PC-3 (cell line): Measurements from ENCODE around the gene S1PR1. TPM values are rescaled to one million over a fixed set of nuclear protein-coding genes. Genes with fewer than 3 reads are reported as not detected.

Experiments used
- ATAC-seq: fragments of 200-7000 bp; cut with Tn5 transposase; 2 replicates; pipeline ENCODE4 v1.9.1; 2020; ENCODE audit warnings: mild to moderate bottlenecking, moderate library complexity
- BruUV-seq: library from RNA; stranded (reverse); fragments of 400-500 nt; replicated peaks from 2 replicates; lab custom pipeline; 2021; lab: Mats Ljungman, UMichigan
- CTCF ChIA-PET: fragments of 300-600 bp; sonication (Branson Sonifier 250); formaldehyde crosslinking; loops from one replicate; lab custom pipeline; 2022; ENCODE audit warnings: antibody characterized with exemption; lab: Charles Lee
- POLR2A ChIA-PET: fragments of 300-600 bp; sonication (Branson Sonifier 250); formaldehyde crosslinking; loops from one replicate; lab custom pipeline; 2022; ENCODE audit warnings: antibody characterized with exemption; ENCODE audit not compliant: unreplicated experiment; lab: Charles Lee
- DNase-seq: peaks from one replicate; pipeline ENCODE4 v3.0.0-alpha.2; 2015
- H2AFZ ChIP-seq: fragments of 300-600 bp; sonication (generic); 2 replicates; pipeline ENCODE4 v1.6.0; 2016; ENCODE audit warnings: antibody characterized with exemption, low read length
- H3F3A ChIP-seq: fragments of 300-600 bp; sonication (generic); one replicate; pipeline ENCODE4 v1.6.0; 2017; ENCODE audit warnings: antibody characterized with exemption, low read length, control low read depth, mild to moderate bottlenecking; ENCODE audit not compliant: unreplicated experiment
- H3K27ac ChIP-seq: fragments of 300-600 bp; sonication (generic); 2 replicates; pipeline ENCODE4 v1.5.1; 2016; ENCODE audit warnings: mild to moderate bottlenecking, low read length
- H3K27me3 ChIP-seq: fragments of 300-600 bp; sonication (generic); 2 replicates; pipeline ENCODE4 v1.6.1; 2016; ENCODE audit warnings: low read length, mixed read lengths
- H3K36me3 ChIP-seq: fragments of 300-600 bp; sonication (generic); 2 replicates; pipeline ENCODE4 v1.6.1; 2016; ENCODE audit warnings: low read depth, mixed run types, low read length, mixed read lengths
- H3K4me1 ChIP-seq: fragments of 300-600 bp; sonication (generic); 2 replicates; pipeline ENCODE4 v1.5.1; 2016; ENCODE audit warnings: low read length; ENCODE audit not compliant: insufficient read depth
- H3K4me2 ChIP-seq: fragments of 300-600 bp; sonication (generic); 2 replicates; pipeline ENCODE4 v1.6.0; 2016; ENCODE audit warnings: low read length
- H3K4me3 ChIP-seq: fragments of 300-600 bp; sonication (generic); 2 replicates; pipeline ENCODE4 v1.5.1; 2016; ENCODE audit warnings: mild to moderate bottlenecking, low read length, mixed read lengths
- H3K79me2 ChIP-seq: fragments of 300-600 bp; sonication (generic); 2 replicates; pipeline ENCODE4 v1.6.1; 2017; ENCODE audit warnings: low read length, mixed read lengths
- H3K9ac ChIP-seq: fragments of 300-600 bp; sonication (generic); 2 replicates; pipeline ENCODE4 v1.6.0; 2016; ENCODE audit warnings: mild to moderate bottlenecking, low read length
- H3K9me2 ChIP-seq: fragments of 300-600 bp; sonication (generic); replicated peaks from 2 replicates; pipeline ENCODE4 v1.6.1; 2016; ENCODE audit warnings: mixed run types, low read length, mixed read lengths
- H3K9me3 ChIP-seq: fragments of 300-600 bp; sonication (generic); 2 replicates; pipeline ENCODE4 v1.6.1; 2016; ENCODE audit warnings: low read length, mixed read lengths
- H4K20me1 ChIP-seq: fragments of 300-600 bp; sonication (generic); 2 replicates; pipeline ENCODE4 v1.6.1; 2016; ENCODE audit warnings: low read length, mixed read lengths
- CTCF ChIP-seq: fragments of 300-600 bp; sonication (generic); conservative IDR thresholded peaks from 2 replicates; pipeline ENCODE4 v1.5.1; 2017; ENCODE audit warnings: antibody characterized with exemption, low read depth, mild to moderate bottlenecking, low read length
- EZH2 ChIP-seq: fragments of 300-600 bp; sonication (generic); IDR thresholded peaks from one replicate; pipeline ENCODE4 v1.6.1; 2017; ENCODE audit warnings: antibody characterized with exemption, mild to moderate bottlenecking, low read length; ENCODE audit not compliant: unreplicated experiment
- EZH2phosphoT487 ChIP-seq: fragments of 300-600 bp; sonication (generic); IDR thresholded peaks from 2 replicates; pipeline ENCODE4 v1.6.1; 2018; ENCODE audit warnings: mild to moderate bottlenecking, antibody characterized with exemption, low read length, borderline replicate concordance
- intact Hi-C: fragments of 100-400 bp; cut with micrococcal nuclease; formaldehyde crosslinking; loops from 2 replicates; pipeline ENCODE4 v1.9.0; 2023
- total RNA-seq: library from RNA; depleted of rRNA; stranded (reverse); fragments of >200 nt; gene quantifications from 2 replicates; pipeline ENCODE4 v1.2.3, GENCODE V29; 2014

S1PR1 gene
- total RNA-seq, 1 experiment from 2014 or later, result 2.1 TPM

- Histone ChIP-seq H4K20me1 (no peaks in the 10 kb centered on the region), H3K4me2 (no peak overlapping the region), H3F3A (no peaks in the 10 kb centered on the region), H3K9me2 (no peaks in the 10 kb centered on the region), H3K27me3 (no peaks in the 10 kb centered on the region), H3K27ac (no peak overlapping the region), H3K4me3 (no peak overlapping the region), H2AFZ (no peak overlapping the region), H3K4me1 (peaks cover 9% of the 10 kb centered on the region), H3K9ac (no peak overlapping the region), H3K9me3 (no peaks in the 10 kb centered on the region), H3K36me3 (no peaks in the 10 kb centered on the region), H3K79me2 (no peaks in the 10 kb centered on the region)
- TF ChIP-seq CTCF (no peak), EZH2phosphoT487 (no peak), EZH2 (no peak)
- BruUV-seq, result no TSS peak
- DNase-seq, result no peak
- POLR2A ChIA-PET, result no interaction called here
- CTCF ChIA-PET, result no interaction called here
- no peak for ATAC-seq
- intact Hi-C loops, result no loop called here
Measured at GRCh38 chr1:101281751-101282150, 44.9 kb downstream of the S1PR1 start.

- no peak for TF ChIP-seq CTCF
- TF ChIP-seq EZH2phosphoT487, result no peak
- TF ChIP-seq EZH2, result no peak
- ChIA-PET POLR2A (no interaction called here), CTCF (no interaction called here)
Measured at GRCh38 chr1:101282314-101283038, 45.7 kb downstream of the S1PR1 start.

GRCh38 chr1:101283443-101283842 lies 46.6 kb downstream of the S1PR1 start:
- Histone ChIP-seq H3K4me2 (no peak overlapping the region), H3F3A (no peaks in the 10 kb centered on the region), H3K9ac (no peak overlapping the region), H3K9me3 (no peaks in the 10 kb centered on the region), H3K79me2 (no peaks in the 10 kb centered on the region), H3K27me3 (no peaks in the 10 kb centered on the region), H2AFZ (no peak overlapping the region), H3K9me2 (no peaks in the 10 kb centered on the region), H3K4me3 (no peak overlapping the region), H3K36me3 (no peaks in the 10 kb centered on the region), H4K20me1 (no peaks in the 10 kb centered on the region), H3K4me1 (peaks cover 9% of the 10 kb centered on the region), H3K27ac (no peak overlapping the region)
- CTCF ChIA-PET, result no interaction called here
- TF ChIP-seq EZH2phosphoT487 (no peak), CTCF (no peak), EZH2 (no peak)
- BruUV-seq, result no TSS peak
- intact Hi-C loops, result no loop called here
- ATAC-seq, result no peak
- no peak for DNase-seq
- POLR2A ChIA-PET, result no interaction called here

More at GRCh38 chr1:101282314-101283038, 45.7 kb downstream of the S1PR1 start:
- H3K27me3 ChIP-seq, result no peaks in the 10 kb centered on the region
- intact Hi-C loops, result no loop called here
- H3K4me2 ChIP-seq, result no peak overlapping the region
- no peak overlapping the region for H3K4me3 ChIP-seq
- no peaks in the 10 kb centered on the region for H3F3A ChIP-seq
- no peaks in the 10 kb centered on the region for H3K9me3 ChIP-seq
- H3K79me2 ChIP-seq, result no peaks in the 10 kb centered on the region
- H2AFZ ChIP-seq, result no peak overlapping the region
- no TSS peak for BruUV-seq
- peaks cover 9% of the 10 kb centered on the region for H3K4me1 ChIP-seq
- H3K9me2 ChIP-seq, result no peaks in the 10 kb centered on the region
- H3K27ac ChIP-seq, result no peak overlapping the region
- no peak for DNase-seq
- ATAC-seq, result no peak
- H4K20me1 ChIP-seq, result no peaks in the 10 kb centered on the region
- H3K36me3 ChIP-seq, result no peaks in the 10 kb centered on the region
- no peak overlapping the region for H3K9ac ChIP-seq
